PC-3 (cell line): ENCODE results near the gene UPK3BL1. TPM values are rescaled to one million over a fixed set of nuclear protein-coding genes. Genes with fewer than 3 reads are reported as not detected.
"Not testable (repeated sequence)": the region's sequence is repeated elsewhere in the genome, so short reads cannot be mapped to it uniquely, and the experiment has no call there.

Source experiments
- ATAC-seq: fragments of 200-7000 bp; cut with Tn5 transposase; 2 replicates; pipeline ENCODE4 v1.9.1; 2020; ENCODE audit warnings: mild to moderate bottlenecking, moderate library complexity
- BruUV-seq: library from RNA; stranded (reverse); fragments of 400-500 nt; replicated peaks from 2 replicates; lab custom pipeline; 2021; lab: Mats Ljungman, UMichigan
- CTCF ChIA-PET: fragments of 300-600 bp; sonication (Branson Sonifier 250); formaldehyde crosslinking; loops from one replicate; lab custom pipeline; 2022; ENCODE audit warnings: antibody characterized with exemption; lab: Charles Lee
- POLR2A ChIA-PET: fragments of 300-600 bp; sonication (Branson Sonifier 250); formaldehyde crosslinking; loops from one replicate; lab custom pipeline; 2022; ENCODE audit warnings: antibody characterized with exemption; ENCODE audit not compliant: unreplicated experiment; lab: Charles Lee
- DNase-seq: peaks from one replicate; pipeline ENCODE4 v3.0.0-alpha.2; 2015
- H2AFZ ChIP-seq: fragments of 300-600 bp; sonication (generic); 2 replicates; pipeline ENCODE4 v1.6.0; 2016; ENCODE audit warnings: antibody characterized with exemption, low read length
- H3F3A ChIP-seq: fragments of 300-600 bp; sonication (generic); one replicate; pipeline ENCODE4 v1.6.0; 2017; ENCODE audit warnings: antibody characterized with exemption, low read length, control low read depth, mild to moderate bottlenecking; ENCODE audit not compliant: unreplicated experiment
- H3K27ac ChIP-seq: fragments of 300-600 bp; sonication (generic); 2 replicates; pipeline ENCODE4 v1.5.1; 2016; ENCODE audit warnings: mild to moderate bottlenecking, low read length
- H3K27me3 ChIP-seq: fragments of 300-600 bp; sonication (generic); 2 replicates; pipeline ENCODE4 v1.6.1; 2016; ENCODE audit warnings: low read length, mixed read lengths
- H3K36me3 ChIP-seq: fragments of 300-600 bp; sonication (generic); 2 replicates; pipeline ENCODE4 v1.6.1; 2016; ENCODE audit warnings: low read depth, mixed run types, low read length, mixed read lengths
- H3K4me1 ChIP-seq: fragments of 300-600 bp; sonication (generic); 2 replicates; pipeline ENCODE4 v1.5.1; 2016; ENCODE audit warnings: low read length; ENCODE audit not compliant: insufficient read depth
- H3K4me2 ChIP-seq: fragments of 300-600 bp; sonication (generic); 2 replicates; pipeline ENCODE4 v1.6.0; 2016; ENCODE audit warnings: low read length
- H3K4me3 ChIP-seq: fragments of 300-600 bp; sonication (generic); 2 replicates; pipeline ENCODE4 v1.5.1; 2016; ENCODE audit warnings: mild to moderate bottlenecking, low read length, mixed read lengths
- H3K79me2 ChIP-seq: fragments of 300-600 bp; sonication (generic); 2 replicates; pipeline ENCODE4 v1.6.1; 2017; ENCODE audit warnings: low read length, mixed read lengths
- H3K9ac ChIP-seq: fragments of 300-600 bp; sonication (generic); 2 replicates; pipeline ENCODE4 v1.6.0; 2016; ENCODE audit warnings: mild to moderate bottlenecking, low read length
- H3K9me2 ChIP-seq: fragments of 300-600 bp; sonication (generic); replicated peaks from 2 replicates; pipeline ENCODE4 v1.6.1; 2016; ENCODE audit warnings: mixed run types, low read length, mixed read lengths
- H3K9me3 ChIP-seq: fragments of 300-600 bp; sonication (generic); 2 replicates; pipeline ENCODE4 v1.6.1; 2016; ENCODE audit warnings: low read length, mixed read lengths
- H4K20me1 ChIP-seq: fragments of 300-600 bp; sonication (generic); 2 replicates; pipeline ENCODE4 v1.6.1; 2016; ENCODE audit warnings: low read length, mixed read lengths
- intact Hi-C: fragments of 100-400 bp; cut with micrococcal nuclease; formaldehyde crosslinking; loops from 2 replicates; pipeline ENCODE4 v1.9.0; 2023
- total RNA-seq: library from RNA; depleted of rRNA; stranded (reverse); fragments of >200 nt; gene quantifications from 2 replicates; pipeline ENCODE4 v1.2.3, GENCODE V29; 2014; rRNA removed

The UPK3BL1 gene
- total RNA-seq, 1 experiment from 2014 or later, result 22.7 TPM

DNA sequence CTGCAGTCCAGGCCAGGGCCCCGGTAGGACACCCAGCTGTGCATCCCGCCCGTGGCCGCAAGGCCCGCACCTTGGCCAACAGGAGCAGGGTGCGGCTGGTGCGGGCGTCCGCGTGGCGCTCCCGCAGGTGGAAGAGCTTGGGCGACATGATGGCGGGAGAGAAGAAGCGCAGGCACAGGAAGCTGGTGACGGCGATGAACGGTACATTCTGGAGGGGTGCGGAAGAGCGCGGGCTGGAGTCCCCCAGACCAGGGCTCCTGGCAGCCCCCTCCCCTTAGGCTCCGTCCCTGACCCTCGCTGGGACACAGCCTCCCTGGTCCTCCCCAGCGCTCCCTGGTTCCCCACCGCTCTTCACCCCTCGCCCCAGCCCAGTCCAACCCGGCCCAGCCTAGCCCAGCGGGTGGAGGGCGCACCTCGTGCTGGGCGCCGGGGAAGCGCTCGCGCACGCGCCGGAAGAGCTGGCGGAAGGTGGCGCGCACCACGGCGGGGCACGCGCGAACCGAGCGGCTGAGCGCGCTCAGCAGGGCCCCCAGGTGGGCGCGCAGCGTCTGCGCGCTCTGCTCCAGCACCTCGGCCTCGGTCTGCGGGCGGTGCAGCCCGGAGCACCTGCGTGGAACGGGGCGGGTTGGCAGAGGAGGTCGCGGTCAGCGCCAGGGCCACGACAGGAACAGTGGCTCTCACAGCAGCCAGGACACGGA is 48.8 kb downstream of the UPK3BL1 start:
- H3K9me2 ChIP-seq, H3K36me3 ChIP-seq, H3F3A ChIP-seq, H3K9ac ChIP-seq, H2AFZ ChIP-seq, DNase-seq, intact Hi-C loops, POLR2A ChIA-PET, BruUV-seq, H3K79me2 ChIP-seq, H3K4me3 ChIP-seq, H3K27me3 ChIP-seq, H4K20me1 ChIP-seq, H3K4me1 ChIP-seq, H3K27ac ChIP-seq, CTCF ChIA-PET, H3K4me2 ChIP-seq, H3K9me3 ChIP-seq: not testable (repeated sequence)
- ATAC-seq, result peak; percentile 6

DNA sequence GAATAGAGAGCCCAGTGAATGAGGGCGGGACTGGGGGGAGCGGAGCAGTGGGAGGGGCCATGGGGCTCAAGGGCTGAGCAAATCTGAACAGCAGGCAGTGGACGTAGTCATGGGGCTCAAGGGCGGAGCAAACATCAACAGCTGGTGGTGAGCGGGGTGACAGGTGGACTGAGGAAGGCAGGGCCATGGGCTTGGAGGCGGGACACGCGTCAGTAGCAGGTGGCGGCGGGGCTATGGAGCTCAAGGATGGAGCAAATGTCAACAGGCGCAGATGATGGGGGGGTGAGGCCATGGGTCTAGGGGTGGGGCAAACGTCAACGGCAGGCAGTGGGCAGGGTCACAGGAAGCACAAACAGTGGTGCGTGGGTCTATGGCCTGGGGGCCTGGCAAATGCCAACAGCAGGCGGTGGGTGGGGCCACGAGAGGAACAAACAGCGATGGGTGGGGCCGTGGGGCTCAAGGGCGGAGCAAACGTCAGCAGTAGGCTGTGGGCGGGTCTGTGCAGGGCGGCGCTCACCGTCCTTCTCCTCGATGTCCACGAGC is 50.0 kb downstream of the UPK3BL1 start:
- DNase-seq, H3K27me3 ChIP-seq, H3K4me1 ChIP-seq, intact Hi-C loops, H3K9me3 ChIP-seq, H3K9me2 ChIP-seq, H3K36me3 ChIP-seq, CTCF ChIA-PET, POLR2A ChIA-PET, H3F3A ChIP-seq, H3K4me3 ChIP-seq, H2AFZ ChIP-seq, H3K79me2 ChIP-seq, H3K27ac ChIP-seq, BruUV-seq, H4K20me1 ChIP-seq, H3K9ac ChIP-seq, H3K4me2 ChIP-seq: not testable (repeated sequence)
- peak; percentile 73 for ATAC-seq

DNA sequence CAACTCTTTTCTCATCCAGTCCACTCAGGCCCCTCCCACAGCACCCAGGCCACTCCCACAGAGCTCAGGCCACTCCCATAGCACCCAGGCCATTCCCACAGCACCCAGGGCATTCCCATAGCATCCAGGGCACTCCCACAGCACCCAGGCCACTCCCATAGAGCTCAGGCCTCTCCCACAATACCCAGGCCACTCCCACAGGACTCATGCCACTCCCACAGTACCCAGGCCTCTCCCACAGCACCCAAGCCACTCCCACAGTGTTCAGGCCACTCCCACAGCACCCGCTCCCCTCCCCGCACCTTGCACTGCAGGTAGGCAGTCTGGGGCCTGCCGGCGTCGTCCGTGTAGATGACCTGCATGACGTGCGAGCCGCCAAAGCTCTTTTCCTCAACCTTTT is 52.7 kb downstream of the UPK3BL1 start:
- H3K27me3 ChIP-seq, POLR2A ChIA-PET, H3K4me3 ChIP-seq, H3K79me2 ChIP-seq, H4K20me1 ChIP-seq, intact Hi-C loops, H3K9me3 ChIP-seq, BruUV-seq, H3K27ac ChIP-seq, H3K4me1 ChIP-seq, H3K9me2 ChIP-seq, H2AFZ ChIP-seq, H3K36me3 ChIP-seq, H3F3A ChIP-seq, DNase-seq, CTCF ChIA-PET, H3K4me2 ChIP-seq, H3K9ac ChIP-seq: not testable (repeated sequence)
- peak; percentile 73 for ATAC-seq

Other genes starting within 250 kb of the UPK3BL1 start
- 28.9 and 49.4 TPM in 2 replicates for gene PRKRIP1, start 246.4 kb downstream of the UPK3BL1 start, total RNA-seq
- 20.8 and 21.5 TPM in 2 replicates for gene ORAI2, start 209.2 kb downstream of the UPK3BL1 start, total RNA-seq
- gene ALKBH4, start 177.9 kb downstream of the UPK3BL1 start, total RNA-seq, result 21.3 and 31.0 TPM in 2 replicates
- 41.8 and 69.5 TPM in 2 replicates for gene LRWD1, start 177.8 kb downstream of the UPK3BL1 start, total RNA-seq
- gene POLR2J, start 163.9 kb downstream of the UPK3BL1 start, total RNA-seq, result 71.6 and 101 TPM in 2 replicates
- 10.2 and 17.2 TPM in 2 replicates for gene RASA4B, start 125.0 kb downstream of the UPK3BL1 start, total RNA-seq
- gene UPK3BL2, start 99.1 kb downstream of the UPK3BL1 start, total RNA-seq, result 22.5 and 25.7 TPM in 2 replicates
- gene SPDYE2, start 91.6 kb downstream of the UPK3BL1 start, total RNA-seq, result not detected in 2 replicates
- gene POLR2J3, start 70.2 kb downstream of the UPK3BL1 start, total RNA-seq, result 14.5 and 35.2 TPM in 2 replicates
- gene RASA4, start 26.0 kb downstream of the UPK3BL1 start, total RNA-seq, result 6.7 and 15.8 TPM in 2 replicates
- not detected in 2 replicates for gene SPDYE2B, start 7.5 kb upstream of the UPK3BL1 start, total RNA-seq
- 3.6 and 4.1 TPM in 2 replicates for gene POLR2J2, start 28.9 kb upstream of the UPK3BL1 start, total RNA-seq
- 10.0 and 12.8 TPM in 2 replicates for gene FAM185A, start 106.2 kb upstream of the UPK3BL1 start, total RNA-seq